WTC11 (cell line): Measurements from ENCODE around the gene CARMIL1.

ENCODE experiments used
- ATF2 ChIP-seq: sonication (generic); formaldehyde crosslinking; IDR thresholded peaks from 2 replicates; pipeline ENCODE4 v1.8.1; 2022; ENCODE audit warnings: low read depth, missing genetic modification reagents, borderline replicate concordance
- CTCF ChIP-seq: fragments of 200-600 bp; IDR thresholded peaks from 2 replicates; pipeline ENCODE4 v1.8.0; 2022; ENCODE audit warnings: antibody characterized with exemption
- HMGXB4 ChIP-seq: sonication (generic); formaldehyde crosslinking; IDR thresholded peaks from 2 replicates; pipeline ENCODE4 v1.8.1; 2023; ENCODE audit warnings: mild to moderate bottlenecking, moderate library complexity, missing genetic modification reagents
- MAX ChIP-seq: sonication (generic); formaldehyde crosslinking; IDR thresholded peaks from 2 replicates; pipeline ENCODE4 v1.8.0; 2022; ENCODE audit warnings: mild to moderate bottlenecking, missing genetic modification reagents
- NFE2L1 ChIP-seq: sonication (generic); formaldehyde crosslinking; IDR thresholded peaks from 2 replicates; pipeline ENCODE4 v1.8.1; 2023; ENCODE audit warnings: missing genetic modification reagents
- USF1 ChIP-seq: sonication (generic); formaldehyde crosslinking; IDR thresholded peaks from 2 replicates; pipeline ENCODE4 v1.8.0; 2022; ENCODE audit warnings: mild to moderate bottlenecking, missing genetic modification reagents

GRCh38 chr6:25414755-25415154, 135.6 kb downstream of the CARMIL1 start:
- TF ChIP-seq NFE2L1 (CRISPR knock-in tag) (no peak), CTCF (no peak), HMGXB4 (CRISPR knock-in tag) (no peak), ATF2 (CRISPR knock-in tag) (no peak), MAX (CRISPR knock-in tag) (no peak), USF1 (CRISPR knock-in tag) (no peak)
